Activated CD8-positive, alpha-beta memory T cell treated with anti-CD3 and anti-CD28 coated beads for 36 hours (primary cell): ENCODE measurements around the gene GID8. TPM values are rescaled to one million over a fixed set of nuclear protein-coding genes. Genes with fewer than 3 reads are reported as not detected.

Source experiments
- CTCF ChIA-PET: fragments of 350-600 bp; sonication (Branson Sonifier 250); formaldehyde crosslinking; loops from one replicate; lab custom pipeline; 2021; ENCODE audit warnings: antibody characterized with exemption; lab: Charles Lee
- POLR2A ChIA-PET: fragments of 350-600 bp; sonication (Branson Sonifier 250); formaldehyde crosslinking; loops from one replicate; lab custom pipeline; 2021; ENCODE audit warnings: antibody characterized with exemption; lab: Charles Lee
- total RNA-seq, 2 experiments: library from RNA; stranded (reverse); gene quantifications; one replicate each; pipeline ENCODE4 v1.2.3, GENCODE V29; 2021

Gene GID8
- total RNA-seq, 2 experiments from 2014 or later: 44.2 to 45.2 TPM

DNA sequence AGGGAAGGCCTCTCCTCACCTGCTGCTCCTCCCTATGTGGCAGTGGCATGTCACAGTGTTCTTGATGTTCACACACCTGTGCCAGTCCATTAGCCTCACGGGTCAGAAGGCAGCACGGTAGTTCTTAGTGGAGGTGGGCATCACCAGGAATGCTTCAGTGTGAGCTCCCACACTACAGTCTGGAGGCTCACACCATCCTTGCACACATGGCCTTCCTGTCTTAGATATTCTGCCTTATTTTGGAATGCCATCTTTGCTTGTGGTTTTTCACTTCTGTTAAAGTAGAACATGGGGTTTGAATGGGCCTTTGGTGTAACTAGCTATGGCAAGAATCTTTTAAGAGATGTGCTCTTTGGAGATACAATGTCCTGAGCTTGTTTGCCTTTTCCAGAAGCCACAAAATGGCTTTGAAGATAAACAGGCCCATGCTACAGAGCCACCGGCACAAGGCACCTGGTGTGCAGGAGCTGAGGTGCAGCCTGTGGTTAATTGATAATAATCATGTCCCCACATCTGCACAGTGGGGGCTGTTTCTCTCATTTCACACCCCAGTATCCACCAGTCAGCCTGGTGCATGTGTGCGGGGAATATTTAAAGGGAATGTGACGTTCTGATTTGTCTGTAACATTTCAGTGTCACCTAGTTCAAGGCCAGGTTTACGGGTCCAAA, 11.3 kb downstream of the GID8 start:
- POLR2A ChIA-PET: no interaction called here
- CTCF ChIA-PET: interaction anchor here (0.9 kb wide), 1 partner anchor 21 kb away, joined by 3 read pairs; no protein-coding TSS in a partner anchor

DNA sequence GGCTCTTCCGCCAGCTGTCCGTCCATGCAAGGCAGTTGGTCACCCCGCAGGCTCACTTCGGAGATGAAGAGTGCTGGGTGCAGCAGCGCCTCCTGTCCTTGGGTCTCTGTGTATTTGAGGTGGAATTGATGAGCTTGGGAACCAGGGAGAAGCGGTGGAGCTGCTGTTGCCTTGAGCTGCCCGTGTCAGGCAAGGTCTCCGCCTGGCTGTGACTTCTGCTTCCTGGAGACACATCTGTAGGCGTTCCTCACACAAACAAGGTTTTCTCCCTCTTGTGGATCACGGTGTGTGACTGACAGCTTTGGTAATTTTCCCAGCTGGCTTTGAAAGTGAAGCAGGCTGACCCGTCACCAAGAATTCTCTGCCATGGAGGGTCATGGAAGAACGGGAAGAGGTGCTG, 12.0 kb downstream of the GID8 start:
- ChIA-PET POLR2A (no interaction called here), CTCF (no interaction called here)

DNA sequence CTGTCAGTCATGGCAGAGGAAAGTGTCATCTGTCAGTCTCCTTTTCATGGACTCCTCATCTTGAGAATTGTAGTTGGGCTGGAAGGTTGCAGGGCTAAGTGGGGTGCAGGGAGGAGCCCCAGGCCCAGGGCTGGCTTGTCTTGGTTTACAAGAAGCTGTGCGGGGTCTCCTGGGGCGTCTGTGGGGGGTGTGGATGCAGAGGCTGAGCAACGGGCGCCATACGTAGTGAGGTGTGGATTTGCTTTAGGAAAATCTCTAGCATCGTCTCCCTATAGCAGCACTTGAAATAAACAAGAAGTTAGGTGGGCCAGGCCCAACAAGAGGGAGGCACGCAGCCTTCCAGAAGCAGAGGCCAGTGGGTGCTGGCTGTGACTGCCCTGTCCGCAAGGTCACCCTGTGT, 12.8 kb downstream of the GID8 start:
- CTCF ChIA-PET: no interaction called here

DNA sequence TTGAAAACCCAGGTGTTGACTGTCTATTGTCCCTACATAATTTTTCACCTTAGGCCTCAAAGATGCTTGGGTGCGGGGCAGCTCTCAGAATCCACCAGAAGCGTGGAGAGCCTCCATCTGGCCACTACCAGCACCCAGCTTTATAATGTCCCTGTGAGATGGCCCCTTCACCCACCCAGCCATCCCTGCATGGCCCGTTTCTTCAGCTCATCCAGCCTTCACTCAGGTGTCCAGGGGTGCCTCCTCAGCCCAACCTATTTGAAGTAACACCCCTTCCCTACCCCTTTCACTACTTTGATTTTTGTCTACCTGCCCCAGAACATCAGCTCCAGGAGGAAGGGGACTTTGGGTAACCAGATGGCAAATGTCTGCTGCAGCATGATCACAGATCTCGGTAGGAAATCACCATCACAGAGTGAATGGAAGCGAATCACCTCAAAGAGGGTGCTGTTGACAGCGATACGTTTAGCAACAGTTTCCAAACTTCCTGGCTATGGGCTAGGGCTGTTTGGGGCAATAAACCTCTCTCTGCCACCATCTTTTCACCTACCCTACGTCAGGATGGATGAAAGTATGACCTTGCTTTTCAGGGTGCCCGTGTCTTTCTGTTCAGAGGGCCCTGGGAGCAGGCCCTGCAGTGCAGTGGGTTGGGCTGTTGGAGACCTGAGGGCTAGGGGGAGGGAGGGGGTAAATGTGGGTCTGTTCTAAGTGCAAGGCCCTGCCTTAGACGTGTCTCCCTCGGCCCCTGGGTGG, 13.4 kb downstream of the GID8 start:
- ChIA-PET POLR2A (no interaction called here), CTCF (no interaction called here)

More for the DNA sequence above, 12.8 kb downstream of the GID8 start:
- POLR2A ChIA-PET: no interaction called here

DNA sequence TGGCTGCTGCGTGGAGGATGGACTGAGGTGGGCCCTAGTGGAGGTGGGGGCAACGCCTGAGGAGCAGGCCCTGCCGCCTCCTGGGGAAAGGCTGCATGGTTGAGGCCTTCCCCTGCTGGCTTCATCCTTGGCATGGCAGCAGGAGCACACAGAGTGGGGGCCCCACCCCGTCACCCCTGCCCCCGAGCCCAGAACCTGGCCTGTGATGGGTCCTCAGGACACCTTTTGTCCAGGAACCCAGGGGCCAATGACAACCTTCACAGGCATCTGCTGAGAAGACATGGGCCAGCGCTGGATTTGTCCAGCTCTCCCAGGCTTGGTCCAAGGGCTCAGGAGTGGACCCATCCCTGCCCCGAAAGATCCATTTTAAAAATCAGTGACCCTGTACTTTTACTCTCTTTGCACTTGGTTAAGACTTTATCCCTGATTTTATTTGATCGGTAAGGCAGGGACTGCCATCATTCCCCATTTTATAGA, 14.0 kb downstream of the GID8 start:
- POLR2A ChIA-PET: interaction anchor here (3.5 kb wide), 1 partner anchor 14 kb away, joined by 16 read pairs; the partner anchor contains the start of gene GID8
- CTCF ChIA-PET: no interaction called here

DNA sequence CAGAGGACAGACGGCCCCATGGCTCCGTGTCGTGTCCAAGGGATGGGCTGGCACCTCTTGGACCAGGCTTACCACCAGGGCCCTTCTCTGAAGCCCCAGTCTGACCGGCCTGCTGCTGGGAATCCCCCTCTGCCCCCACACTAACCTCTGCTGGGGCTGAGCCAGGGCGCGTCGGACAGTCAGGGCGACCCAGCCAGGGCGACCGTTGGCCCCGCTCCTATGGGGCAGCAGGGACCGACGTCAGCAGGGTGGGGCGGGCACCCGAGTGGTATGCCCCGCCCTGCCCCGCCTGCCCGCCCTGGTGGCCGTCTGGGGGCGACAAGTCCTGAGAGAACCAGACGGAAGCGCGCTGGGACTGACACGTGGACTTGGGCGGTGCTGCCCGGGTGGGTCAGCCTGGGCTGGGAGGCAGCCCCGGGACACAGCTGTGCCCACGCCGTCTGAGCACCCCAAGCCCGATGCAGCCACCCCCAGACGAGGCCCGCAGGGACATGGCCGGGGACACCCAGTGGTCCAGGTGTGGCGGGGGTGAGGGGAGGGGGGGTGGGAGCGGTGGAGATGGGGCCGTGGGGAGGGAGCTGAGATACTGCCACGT, 14.5 kb downstream of the GID8 start, which contains the start of gene SLC17A9:
Gene SLC17A9 (plus strand): TSS at position 337 of the 595 bp plus-strand sequence. CDS start 122 bp downstream, at position 459.
- POLR2A ChIA-PET: interaction anchor here (3.5 kb wide), 1 partner anchor 15 kb away, joined by 16 read pairs; the partner anchor contains the start of gene GID8
- CTCF ChIA-PET: interaction anchor here (1.1 kb wide), 1 partner anchor 8 kb away, joined by 3 read pairs; no protein-coding TSS in a partner anchor

DNA sequence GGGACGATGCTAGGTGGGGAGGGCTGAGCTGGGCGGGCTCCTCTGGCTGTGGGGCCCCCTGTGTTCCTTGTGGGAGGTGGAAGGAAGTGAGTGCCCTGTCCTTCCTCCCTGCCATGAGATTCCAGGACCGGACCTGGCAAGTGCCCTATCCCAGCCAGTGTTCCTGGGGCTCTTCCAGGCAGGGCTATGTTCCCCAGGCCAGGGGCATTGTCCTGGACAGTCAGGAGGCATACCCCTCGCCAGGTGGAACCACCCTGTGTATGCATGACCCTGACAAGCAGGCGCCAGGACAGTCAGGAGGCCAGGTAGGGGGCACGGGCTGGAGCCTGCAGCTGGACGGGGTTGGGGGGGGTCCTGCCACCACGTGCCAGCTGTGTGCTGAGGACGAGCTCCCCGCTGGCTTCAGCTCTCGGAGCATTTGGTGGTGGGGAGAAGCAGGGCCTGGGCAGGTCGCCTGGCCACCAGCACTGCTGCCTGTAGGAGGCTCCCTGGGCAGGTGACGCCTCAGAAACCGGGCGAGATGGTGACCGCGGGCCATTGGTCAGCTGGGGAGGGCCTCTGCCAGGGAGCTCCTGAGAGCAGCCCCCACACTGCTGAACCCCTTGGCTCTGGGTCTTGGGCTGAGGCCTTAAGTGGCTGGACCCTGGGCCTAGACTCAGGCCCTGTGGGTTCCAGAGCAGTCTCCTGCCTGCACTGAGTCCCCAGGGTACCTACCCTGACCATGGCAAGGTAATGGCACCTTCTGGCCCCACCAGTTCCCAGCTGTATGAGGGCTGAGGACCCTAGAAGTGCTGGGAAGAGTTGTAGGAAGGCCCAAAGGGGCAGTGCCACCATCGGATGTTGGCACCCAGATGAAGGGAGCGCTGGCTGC, 15.3 kb downstream of the GID8 start:
- POLR2A ChIA-PET: interaction anchor here (1.1 to 3.5 kb wide), 2 partner anchors 16 to 18 kb away, joined by 3 to 16 read pairs; partner anchors contain the start of gene GID8
- CTCF ChIA-PET: interaction anchor here (1.1 to 1.8 kb wide), 7 partner anchors 9 to 56 kb away, joined by 3 to 7 read pairs (median 3); no protein-coding TSS in a partner anchor

DNA sequence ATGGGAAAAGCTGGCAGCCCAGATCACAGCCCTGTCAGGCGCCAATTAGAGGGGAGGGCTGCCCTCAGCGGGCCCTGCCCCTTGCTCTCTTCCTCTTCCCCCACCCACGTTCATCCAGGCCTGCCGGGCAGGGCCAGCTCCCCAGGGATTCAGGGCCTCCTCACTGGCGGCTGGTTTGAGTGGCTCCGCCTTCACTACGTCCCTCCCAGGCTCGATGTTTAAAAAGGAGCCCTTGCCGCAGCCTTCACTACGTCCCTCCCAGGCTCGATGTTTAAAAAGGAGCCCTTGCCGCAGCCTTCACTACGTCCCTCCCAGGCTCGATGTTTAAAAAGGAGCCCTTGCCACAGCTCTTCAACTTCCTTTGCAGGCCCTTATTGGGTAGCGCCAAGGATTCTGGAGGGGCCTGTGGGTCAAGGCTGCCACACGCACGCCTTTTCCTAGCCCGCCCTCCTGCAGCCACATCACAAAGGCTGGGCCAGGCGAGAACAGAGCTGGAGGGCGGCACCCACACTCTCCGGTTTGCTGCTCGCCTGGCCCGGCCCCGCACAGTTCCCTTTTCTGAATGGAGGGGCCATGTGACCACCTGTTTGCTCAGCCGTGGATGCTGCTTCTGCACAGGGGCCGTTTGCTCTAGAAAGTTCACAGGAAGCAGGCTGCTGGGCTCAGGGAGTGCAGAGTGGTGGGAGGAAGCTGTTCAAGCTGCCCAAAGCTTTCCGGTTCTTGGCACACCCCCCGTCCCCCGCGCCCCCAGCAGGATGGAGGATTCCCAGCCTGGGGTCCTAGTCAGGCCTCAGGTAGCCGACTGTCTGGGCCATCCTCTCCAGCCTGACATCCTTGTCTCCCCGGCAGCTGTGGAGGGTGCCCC, 16.1 kb downstream of the GID8 start:
- ChIA-PET POLR2A (interaction anchor here (0.6 to 3.5 kb wide), 4 partner anchors 16 to 439 kb away, joined by 3 to 16 read pairs (median 3); partner anchors contain the start of gene GID8), CTCF (interaction anchor here (0.6 to 1.8 kb wide), 12 partner anchors 10 to 627 kb away, joined by 3 to 7 read pairs (median 4); no protein-coding TSS in a partner anchor)

DNA sequence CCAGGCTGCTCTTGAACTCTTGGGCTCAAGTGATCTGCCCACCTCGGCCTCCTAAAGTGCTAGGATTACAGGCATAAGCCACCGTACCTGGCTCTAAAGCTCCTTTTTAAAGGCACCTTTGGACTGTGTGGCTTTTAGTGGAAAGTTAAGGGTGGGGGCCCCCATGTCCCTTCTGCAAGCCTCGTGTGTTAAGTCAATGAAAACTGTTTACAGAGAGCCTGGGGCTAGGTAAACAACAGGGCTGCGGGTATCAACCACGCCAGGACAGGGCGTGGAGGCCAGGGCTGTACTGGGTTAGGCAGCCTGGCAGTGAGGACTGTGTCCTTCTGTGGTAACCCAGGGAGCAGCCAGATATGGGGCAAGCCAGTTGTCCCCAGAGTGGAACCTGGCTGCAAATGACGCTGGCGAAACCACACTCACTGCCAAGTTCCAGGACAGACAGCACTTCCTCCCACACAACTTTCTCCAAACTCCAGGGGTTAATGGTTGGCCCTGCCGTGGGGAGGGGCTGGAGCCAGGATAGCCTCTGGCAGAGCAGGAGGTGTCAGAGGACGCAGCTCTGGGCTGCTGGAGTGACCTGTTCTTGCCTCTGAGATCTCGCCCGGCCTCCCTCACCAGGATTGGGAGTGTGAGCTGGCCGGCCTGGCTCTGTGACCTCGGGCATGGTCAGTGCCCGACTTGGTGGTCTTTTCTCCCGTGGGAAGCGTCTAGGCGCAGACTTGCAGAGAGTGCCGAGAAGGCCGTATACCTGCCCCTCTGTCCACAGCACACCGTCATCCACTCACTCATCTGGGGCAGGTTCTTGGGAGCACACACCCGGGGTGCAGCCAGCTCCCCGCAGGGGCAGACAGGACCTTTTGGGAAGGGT, 17.8 kb downstream of the GID8 start:
- POLR2A ChIA-PET: interaction anchor here (3.5 kb wide), 1 partner anchor 18 kb away, joined by 16 read pairs; the partner anchor contains the start of gene GID8
- CTCF ChIA-PET: interaction anchor here (1.6 to 1.7 kb wide), 2 partner anchors 17 to 56 kb away, joined by 4 read pairs; no protein-coding TSS in a partner anchor

DNA sequence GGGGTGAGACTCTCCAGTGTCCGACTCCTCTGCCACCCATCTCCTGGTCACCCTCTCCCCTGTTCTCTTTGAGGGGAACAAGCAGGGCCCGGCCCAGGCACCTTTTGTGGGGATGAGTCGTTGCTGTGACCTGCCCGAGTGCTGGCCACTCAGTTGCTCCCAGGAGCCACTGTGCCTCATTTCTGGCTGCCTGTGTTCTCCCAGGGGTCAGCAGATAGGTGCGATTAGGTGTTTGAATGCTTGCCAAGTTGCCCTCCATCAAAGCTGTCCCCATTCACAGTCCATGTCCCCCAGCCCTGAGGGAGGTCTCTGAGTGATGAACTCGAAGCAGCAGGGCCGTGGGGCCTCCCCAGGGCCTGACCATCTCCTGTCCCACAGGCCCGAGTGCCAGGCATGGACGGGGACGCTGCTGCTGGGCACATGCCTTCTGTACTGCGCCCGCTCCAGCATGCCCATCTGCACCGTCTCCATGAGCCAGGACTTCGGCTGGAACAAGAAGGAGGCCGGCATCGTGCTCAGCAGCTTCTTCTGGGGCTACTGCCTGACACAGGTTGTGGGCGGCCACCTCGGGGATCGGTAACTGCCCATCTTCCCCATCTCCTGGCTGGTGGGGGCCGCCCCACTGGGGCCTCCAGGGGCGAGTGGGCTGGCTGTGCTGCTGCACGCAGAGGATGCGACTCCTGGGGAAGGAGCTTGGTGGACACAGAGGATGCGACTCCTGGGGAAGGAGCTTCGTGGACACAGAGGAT, 18.6 kb downstream of the GID8 start:
- CTCF ChIA-PET: interaction anchor here (1.1 kb wide), 1 partner anchor 52 kb away, joined by 3 read pairs; no protein-coding TSS in a partner anchor
- POLR2A ChIA-PET: no interaction called here

DNA sequence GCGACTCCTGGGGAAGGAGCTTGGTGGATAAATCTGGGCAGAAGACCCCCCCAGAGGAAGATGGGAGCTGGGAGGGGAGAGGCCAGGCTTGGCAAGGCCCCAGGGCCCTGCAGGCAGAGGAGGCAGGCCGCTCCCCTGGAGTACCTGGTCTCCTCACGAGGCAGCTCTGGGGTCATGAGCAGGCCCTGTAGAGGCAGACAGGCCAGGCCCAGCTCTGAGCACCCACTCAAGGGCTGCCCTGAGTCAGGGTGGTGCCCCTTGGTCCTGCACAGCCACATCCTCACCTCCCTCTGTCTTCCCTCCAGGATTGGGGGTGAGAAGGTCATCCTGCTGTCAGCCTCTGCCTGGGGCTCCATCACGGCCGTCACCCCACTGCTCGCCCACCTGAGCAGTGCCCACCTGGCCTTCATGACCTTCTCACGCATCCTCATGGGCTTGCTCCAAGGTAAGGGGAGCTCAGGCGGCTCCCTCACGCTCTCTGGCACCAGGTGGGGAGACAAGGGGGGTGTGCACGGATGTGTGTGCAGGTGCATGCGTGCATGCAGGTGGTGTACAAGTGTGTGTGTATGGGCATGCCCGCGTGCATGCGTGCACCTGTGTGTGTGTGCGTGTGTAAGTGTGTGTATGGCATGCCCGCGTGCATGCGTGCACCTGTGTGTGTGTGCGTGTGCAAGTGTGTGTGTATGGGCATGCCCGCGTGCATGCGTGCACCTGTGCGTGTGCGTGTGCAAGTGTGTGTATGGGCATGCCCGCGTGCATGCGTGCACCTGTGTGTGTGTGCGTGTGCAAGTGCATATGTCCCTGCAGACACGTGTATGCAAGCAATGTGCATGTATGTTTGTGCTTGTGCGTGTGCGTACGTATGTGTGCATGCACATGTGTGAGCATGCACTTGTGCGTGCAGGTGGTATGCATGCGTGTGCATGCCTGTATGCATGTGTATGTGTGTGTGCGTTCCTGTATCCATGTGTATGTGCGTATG, 19.5 kb downstream of the GID8 start:
- POLR2A ChIA-PET: no interaction called here
- CTCF ChIA-PET: interaction anchor here (1.1 kb wide), 1 partner anchor 52 kb away, joined by 3 read pairs; no protein-coding TSS in a partner anchor

DNA sequence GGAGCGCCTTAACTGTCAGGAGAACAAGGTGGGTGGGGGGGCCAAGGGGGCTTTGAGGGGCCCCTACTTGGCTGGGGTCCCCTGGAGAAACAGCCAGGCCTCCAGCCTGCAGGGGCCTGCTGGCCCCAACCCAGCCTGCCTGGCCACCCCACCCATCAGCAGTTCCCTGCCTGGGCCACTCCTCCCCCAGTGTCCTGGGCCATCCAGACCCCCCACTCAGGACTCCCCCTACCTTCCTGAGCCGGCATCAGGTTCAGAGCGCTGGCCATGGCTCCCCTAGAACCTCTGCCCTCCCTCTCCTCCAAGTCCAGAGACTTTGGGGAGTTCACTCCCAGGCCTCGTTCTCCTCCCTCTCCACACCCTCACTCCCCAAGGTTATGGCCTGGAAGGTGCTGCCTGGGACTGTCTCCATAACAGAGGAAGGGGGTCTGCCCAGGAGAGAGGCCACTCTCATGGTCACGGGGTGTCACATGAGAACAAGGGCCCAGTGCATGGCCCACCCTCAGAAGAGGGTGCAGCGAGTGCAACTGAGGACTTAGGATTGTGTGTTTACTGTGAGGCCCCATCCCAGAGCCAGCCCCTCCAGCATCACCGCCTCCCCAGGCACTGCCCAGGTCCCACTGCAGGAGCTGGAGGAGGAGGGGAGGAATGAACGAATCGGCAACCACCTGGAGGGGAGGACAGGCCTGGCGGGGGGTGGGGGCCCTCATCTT, 20.6 kb downstream of the GID8 start:
- POLR2A ChIA-PET: interaction anchor here (0.6 kb wide), 1 partner anchor 57 kb away, joined by 3 read pairs; no protein-coding TSS in a partner anchor
- CTCF ChIA-PET: no interaction called here

DNA sequence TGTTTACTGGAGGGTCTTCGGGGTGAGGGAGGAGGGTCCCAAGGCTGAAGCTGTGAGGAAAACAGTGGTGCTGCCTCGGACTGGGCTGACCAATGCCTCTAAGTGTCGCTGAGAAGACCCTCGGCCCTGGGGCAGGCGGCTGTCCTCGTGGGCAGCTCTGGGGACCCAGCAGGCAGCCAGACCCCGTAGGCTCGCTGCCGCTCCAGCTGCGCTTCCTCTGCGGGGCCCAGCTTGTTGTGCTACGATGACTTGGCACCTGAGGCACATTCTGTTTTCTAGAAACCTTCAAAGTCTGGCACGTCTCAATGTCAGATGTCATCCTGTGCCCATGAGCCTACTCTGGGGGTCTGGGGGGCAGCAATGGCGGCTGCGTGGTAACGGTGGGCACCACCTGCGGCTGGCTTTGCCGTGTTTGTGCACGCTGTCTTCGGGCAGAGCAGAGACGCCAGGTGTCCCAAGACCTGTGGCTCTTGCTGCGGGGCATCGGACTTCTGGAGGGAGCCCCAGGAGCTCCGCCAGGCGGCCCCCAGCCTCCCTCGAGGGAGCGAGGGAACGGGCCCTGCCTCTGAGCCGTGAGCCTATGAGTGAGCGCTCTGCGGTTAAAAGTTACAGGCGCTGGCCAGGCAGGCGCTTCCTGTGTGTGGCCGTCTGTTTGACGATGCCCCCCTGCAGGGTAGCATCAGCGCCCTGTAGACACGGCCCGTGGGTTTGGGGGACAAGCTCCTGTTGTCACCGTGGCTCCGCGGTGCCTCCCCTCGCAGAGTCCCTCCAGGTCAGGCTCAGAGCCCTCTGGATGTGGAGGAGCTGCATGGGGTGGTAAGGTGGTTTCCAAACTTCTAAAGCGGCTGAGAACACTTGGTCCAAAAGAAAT, 21.4 kb downstream of the GID8 start:
- ChIA-PET POLR2A (interaction anchor here (0.6 kb wide), 1 partner anchor 58 kb away, joined by 3 read pairs; no protein-coding TSS in a partner anchor), CTCF (no interaction called here)
